ENCODE results near the gene SYT15B.
"Not testable (repeated sequence)": the region's sequence is repeated elsewhere in the genome, so short reads cannot be mapped to it uniquely, and the experiment has no call there.

Gene SYT15B

GRCh38 chr10:47725047-47725446 is 38.3 kb downstream of the SYT15B start:
- DNase-seq, result not testable (repeated sequence)

- DNase-seq, result not testable (repeated sequence)
These were observed 39.3 kb downstream of the SYT15B start for GRCh38 chr10:47724119-47724518.

GRCh38 chr10:47723362-47723761 is 40.0 kb downstream of the SYT15B start:
- not testable (repeated sequence) for DNase-seq

GRCh38 chr10:47717011-47717769 is 46.2 kb downstream of the SYT15B start:
- DNase-seq, result not testable (repeated sequence)
